Measurements from ENCODE around the gene EHBP1L1.

The EHBP1L1 gene

DNA sequence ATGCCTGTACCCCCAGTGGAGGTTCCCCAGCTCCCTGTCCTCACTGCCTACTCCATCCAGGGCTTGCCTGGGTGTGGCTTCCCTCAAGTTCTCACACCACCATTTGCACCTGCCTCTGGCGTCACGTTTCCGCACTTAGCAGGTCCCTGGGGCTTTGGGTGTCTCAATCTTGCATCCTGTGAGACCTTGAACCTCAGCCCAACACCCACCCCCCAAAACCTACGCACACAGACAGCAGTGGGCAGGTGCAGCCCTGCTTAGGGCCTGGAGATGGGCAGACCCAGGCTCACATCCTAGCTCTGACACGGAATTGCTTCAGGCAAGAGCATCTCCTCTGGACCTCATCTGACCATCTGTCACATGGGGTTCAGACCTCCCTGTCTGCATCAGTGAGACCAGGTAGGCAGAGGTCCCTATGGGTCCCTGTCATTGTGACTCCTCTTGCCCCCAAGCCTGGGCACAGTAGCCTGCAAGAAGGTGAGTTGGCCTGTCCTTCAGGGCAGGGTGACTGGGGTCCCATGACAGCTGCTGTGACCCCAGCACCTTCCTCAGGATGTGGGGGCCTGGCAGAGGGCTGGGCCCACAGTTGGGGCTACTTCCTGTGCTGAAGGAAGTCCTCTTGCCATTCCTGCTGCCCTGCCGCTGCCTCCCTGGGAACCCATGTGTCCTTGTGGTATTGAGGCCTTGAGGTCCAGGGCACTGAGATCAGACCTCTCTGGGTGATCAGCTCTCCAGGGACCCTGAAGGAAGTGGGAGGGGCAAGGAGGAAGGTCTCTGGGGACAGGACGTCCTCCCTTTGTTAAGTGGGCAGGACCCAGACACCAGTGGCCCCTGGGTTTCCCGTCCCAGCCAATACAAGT, 64.0 kb downstream of the EHBP1L1 start:
- DNase-seq, result peak; percentile 8

DNA sequence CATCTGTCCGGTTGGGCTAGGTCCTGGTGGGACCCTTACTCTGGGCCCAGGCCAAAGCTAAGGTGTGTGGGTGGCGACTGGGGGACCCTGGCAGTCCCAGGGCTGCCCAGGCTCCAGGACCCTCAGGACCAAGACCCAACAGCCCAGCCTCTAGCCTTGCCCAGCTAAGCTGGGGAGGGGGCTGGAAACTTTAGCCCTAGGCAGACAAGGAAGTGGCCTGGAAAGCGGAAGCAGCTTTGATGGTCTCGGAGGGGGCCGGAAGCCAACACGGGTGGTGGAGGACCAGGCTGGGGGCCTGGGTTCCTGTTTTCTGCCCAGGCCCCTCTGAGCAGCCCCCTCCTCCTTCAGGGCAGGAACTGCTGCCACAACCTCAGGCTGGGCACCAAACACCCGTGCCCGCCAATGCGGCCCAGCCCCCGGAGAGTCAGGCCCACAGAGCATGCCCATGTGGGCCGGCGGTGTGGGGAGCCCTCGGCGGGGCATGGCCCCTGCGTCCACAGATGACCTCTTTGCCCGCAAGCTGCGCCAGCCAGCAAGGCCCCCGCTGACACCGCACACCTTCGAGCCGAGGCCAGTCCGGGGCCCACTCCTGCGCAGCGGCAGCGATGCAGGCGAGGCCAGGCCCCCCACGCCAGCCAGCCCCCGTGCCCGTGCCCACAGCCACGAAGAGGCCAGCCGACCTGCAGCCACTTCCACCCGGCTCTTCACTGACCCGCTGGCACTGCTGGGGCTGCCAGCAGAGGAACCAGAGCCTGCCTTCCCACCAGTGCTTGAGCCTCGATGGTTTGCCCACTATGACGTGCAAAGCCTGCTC, 64.8 kb downstream of the EHBP1L1 start:
- DNase-seq, result peak; percentile 55

DNA sequence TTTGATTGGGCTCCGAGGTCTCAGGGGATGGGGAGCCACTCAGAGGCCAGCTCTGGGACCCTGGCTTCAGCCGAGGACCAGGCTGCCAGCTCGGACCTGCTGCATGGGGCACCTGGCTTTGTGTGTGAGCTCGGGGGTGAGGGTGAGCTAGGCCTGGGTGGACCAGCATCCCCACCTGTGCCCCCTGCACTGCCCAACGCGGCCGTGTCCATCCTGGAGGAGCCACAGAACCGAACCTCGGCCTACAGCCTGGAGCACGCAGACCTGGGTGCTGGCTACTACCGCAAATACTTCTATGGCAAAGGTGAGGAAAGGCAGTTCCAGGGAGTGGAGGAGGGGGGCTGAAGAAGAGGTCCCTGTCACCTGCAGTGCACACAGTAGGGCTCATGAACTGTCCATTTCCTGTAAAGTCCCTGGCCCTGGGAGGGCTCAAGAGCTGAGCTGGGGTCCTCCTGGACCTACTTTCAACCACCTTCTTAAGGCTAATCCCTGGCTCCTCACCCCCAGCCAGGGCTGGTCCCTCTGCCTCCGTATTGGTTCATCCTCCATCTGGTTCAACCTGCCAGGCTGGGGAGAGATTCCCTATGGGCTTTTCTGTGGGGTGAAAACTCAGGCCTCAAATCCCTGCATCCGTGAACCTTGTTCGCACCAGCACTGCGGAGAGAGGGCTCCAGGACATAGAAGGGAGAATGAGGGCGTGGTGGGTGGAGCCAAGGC, 65.6 kb downstream of the EHBP1L1 start:
- no peak for DNase-seq
